Fibroblast of lung (primary cell): ENCODE results near the gene GRIN2A. TPM values are rescaled to one million over a fixed set of nuclear protein-coding genes. Genes with fewer than 3 reads are reported as not detected.
A peak's percentile ranks its signal among the peaks of the same experiment; 100 is the strongest.

Experiments
- DNase-seq, 2 donors: peaks; one replicate each; pipeline versions ENCODE4 v3.0.0 to v3.0.0-alpha.2; 2010; ENCODE audit warnings: low read depth in 2 of 2
- H2AFZ ChIP-seq: 2 replicates; pipeline ENCODE4 v1.5.1; 2012; ENCODE audit warnings: low read length, control low read depth, inconsistent platforms
- H3K27ac ChIP-seq: 2 replicates; pipeline ENCODE4 v1.5.1; 2011; ENCODE audit warnings: low read length, control low read depth; ENCODE audit not compliant: insufficient read depth
- H3K27me3 ChIP-seq: 2 replicates; pipeline ENCODE4 v1.5.1; 2011; ENCODE audit warnings: mild to moderate bottlenecking, low read length; ENCODE audit not compliant: control insufficient read depth, insufficient read depth
- H3K36me3 ChIP-seq: 2 replicates; pipeline ENCODE4 v1.5.1; 2011; ENCODE audit warnings: low read length; ENCODE audit not compliant: control insufficient read depth, insufficient read depth
- H3K4me1 ChIP-seq: 2 replicates; pipeline ENCODE4 v1.5.1; 2011; ENCODE audit warnings: low read length; ENCODE audit not compliant: control insufficient read depth, insufficient read depth; ENCODE audit errors: extremely low read depth
- H3K4me2 ChIP-seq: 2 replicates; pipeline ENCODE4 v1.5.1; 2011; ENCODE audit warnings: low read length, control low read depth; ENCODE audit not compliant: insufficient read depth; ENCODE audit errors: extremely low read depth
- H3K4me3 ChIP-seq, 4 experiments: fragments of 200-600 bp in 1 of 4; sonication (generic) in 1 of 4; replicated peaks in 1 of 4; 2 replicates each; pipeline ENCODE4 v1.5.1; 2011 to 2016; ENCODE audit warnings: low read length in 4 of 4, low read depth in 3 of 4, mild to moderate bottlenecking in 3 of 4, control low read depth in 2 of 4, inconsistent platforms in 1 of 4, mixed read lengths in 1 of 4; ENCODE audit not compliant: insufficient read depth in 1 of 4; ENCODE audit errors: control extremely low read depth in 1 of 4
- H3K79me2 ChIP-seq: 2 replicates; pipeline ENCODE4 v1.5.1; 2012; ENCODE audit warnings: mild to moderate bottlenecking, low read length, inconsistent platforms; ENCODE audit not compliant: control insufficient read depth, insufficient read depth
- H3K9ac ChIP-seq: 2 replicates; pipeline ENCODE4 v1.5.1; 2011; ENCODE audit warnings: mild to moderate bottlenecking, low read length, control low read depth; ENCODE audit not compliant: insufficient read depth
- H3K9me3 ChIP-seq: 2 replicates; pipeline ENCODE4 v1.5.1; 2012; ENCODE audit warnings: low read depth, low read length; ENCODE audit not compliant: control insufficient read depth, insufficient read depth
- H4K20me1 ChIP-seq: 2 replicates; pipeline ENCODE4 v1.5.1; 2011; ENCODE audit warnings: low read length; ENCODE audit not compliant: control insufficient read depth, insufficient read depth; ENCODE audit errors: extremely low read depth
- EZH2 ChIP-seq: IDR thresholded peaks from 2 replicates; pipeline ENCODE4 v1.5.1; 2012; ENCODE audit warnings: low read length, control low read depth, mild to moderate bottlenecking; ENCODE audit errors: missing control alignments
- polyA plus RNA-seq, 2 donors: library from polyadenylated mRNA; depleted of rRNA in 1 of 2; stranded (reverse) in 1 of 2; unstranded in 1 of 2; fragments of >200 nt; gene quantifications; 2 replicates each; pipeline ENCODE4 v1.2.1, GENCODE V29; 2011 to 2012; ENCODE audit warnings: missing spikeins in 1 of 2
- total RNA-seq: library from RNA; depleted of rRNA; stranded (reverse); fragments of >200 nt; gene quantifications from 2 replicates; pipeline ENCODE4 v1.2.1, GENCODE V29; 2014
- TF ChIP-seq, protein P1 (sequence below), 2 donors: IDR thresholded peaks in 1 of 2; conservative IDR thresholded peaks in 1 of 2; 1 replicate in 1 of 2; 2 replicates in 1 of 2; pipeline ENCODE4 v1.5.1; 2011 to 2012; ENCODE audit warnings: low read length in 2 of 2, control low read depth in 1 of 2, inconsistent platforms in 1 of 2, low read depth in 1 of 2, mild to moderate bottlenecking in 1 of 2

Gene GRIN2A
- total and polyA plus RNA-seq, 2 donors (not counting 1 experiment from before 2014, with no cell fraction given): 0.15 to 0.33 TPM

DNA sequence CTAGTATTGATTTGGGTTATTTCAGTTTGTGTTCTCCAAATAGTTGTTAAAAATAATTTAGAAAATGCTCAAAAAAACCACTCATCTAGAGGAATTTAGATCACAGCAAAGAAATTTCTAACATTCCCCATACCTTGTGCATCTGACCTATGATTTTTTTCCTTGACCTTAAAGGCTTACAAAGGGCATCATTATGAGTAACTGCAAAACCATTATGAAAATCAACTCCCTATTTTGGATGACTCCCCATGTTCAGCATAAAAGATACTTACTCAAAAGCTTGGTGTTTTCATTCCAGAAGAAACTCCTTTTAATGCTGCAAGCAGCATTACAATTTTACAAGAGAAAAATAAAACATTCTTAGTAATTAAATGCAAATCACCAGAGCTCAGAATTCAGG, 83.2 kb downstream of the GRIN2A start:
- peak overlapping the region; percentile 15 for H3K27ac ChIP-seq
- H3K4me2 ChIP-seq: no peak overlapping the region
- TF ChIP-seq, protein P1, sequence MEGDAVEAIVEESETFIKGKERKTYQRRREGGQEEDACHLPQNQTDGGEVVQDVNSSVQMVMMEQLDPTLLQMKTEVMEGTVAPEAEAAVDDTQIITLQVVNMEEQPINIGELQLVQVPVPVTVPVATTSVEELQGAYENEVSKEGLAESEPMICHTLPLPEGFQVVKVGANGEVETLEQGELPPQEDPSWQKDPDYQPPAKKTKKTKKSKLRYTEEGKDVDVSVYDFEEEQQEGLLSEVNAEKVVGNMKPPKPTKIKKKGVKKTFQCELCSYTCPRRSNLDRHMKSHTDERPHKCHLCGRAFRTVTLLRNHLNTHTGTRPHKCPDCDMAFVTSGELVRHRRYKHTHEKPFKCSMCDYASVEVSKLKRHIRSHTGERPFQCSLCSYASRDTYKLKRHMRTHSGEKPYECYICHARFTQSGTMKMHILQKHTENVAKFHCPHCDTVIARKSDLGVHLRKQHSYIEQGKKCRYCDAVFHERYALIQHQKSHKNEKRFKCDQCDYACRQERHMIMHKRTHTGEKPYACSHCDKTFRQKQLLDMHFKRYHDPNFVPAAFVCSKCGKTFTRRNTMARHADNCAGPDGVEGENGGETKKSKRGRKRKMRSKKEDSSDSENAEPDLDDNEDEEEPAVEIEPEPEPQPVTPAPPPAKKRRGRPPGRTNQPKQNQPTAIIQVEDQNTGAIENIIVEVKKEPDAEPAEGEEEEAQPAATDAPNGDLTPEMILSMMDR (conservative IDR thresholded peaks at IDR 0.05 in 1 of 2, IDR thresholded peaks at IDR 0.05 in 1 of 2; ENCODE audit: low read depth in 1 of 2, low read length in 2 of 2): no peak
- no peak for TF ChIP-seq EZH2
- H3K79me2 ChIP-seq: no peaks in the 10 kb centered on the region
- no peaks in the 10 kb centered on the region for H3K36me3 ChIP-seq
- no peak overlapping the region for H2AFZ ChIP-seq
- H3K27me3 ChIP-seq: no peaks in the 10 kb centered on the region
- no peak overlapping the region for H3K4me3 ChIP-seq
- H3K9me3 ChIP-seq: no peaks in the 10 kb centered on the region
- H4K20me1 ChIP-seq: no peaks in the 10 kb centered on the region
- peak in 1 of 2 donors; percentile 67 for DNase-seq
- H3K9ac ChIP-seq: no peak overlapping the region
- H3K4me1 ChIP-seq: peaks cover 2% of the 10 kb centered on the region

DNA sequence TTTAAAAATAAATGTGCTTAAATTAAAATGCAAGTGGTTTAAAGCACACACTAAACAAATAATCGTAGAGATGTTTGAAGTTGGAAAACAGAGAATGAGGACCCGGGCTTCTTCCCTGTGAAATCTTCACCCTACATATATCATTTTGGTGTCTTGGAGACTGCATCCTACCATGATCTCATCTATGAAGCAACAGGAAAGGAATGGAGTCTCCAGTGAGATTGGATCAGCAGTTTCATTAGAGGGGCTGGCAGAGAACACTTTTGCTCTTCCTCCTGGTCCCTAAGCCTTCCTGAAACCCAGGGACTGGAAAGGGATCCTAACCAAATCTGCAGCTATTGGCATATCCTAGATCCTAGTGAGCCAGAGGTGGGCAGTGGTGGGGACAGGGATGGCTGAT, 85.0 kb downstream of the GRIN2A start:
- Histone ChIP-seq H3K36me3 (no peaks in the 10 kb centered on the region), H3K4me1 (no peaks in the 10 kb centered on the region), H3K27me3 (no peaks in the 10 kb centered on the region), H3K9me3 (no peaks in the 10 kb centered on the region), H3K9ac (no peak overlapping the region), H3K79me2 (no peaks in the 10 kb centered on the region), H3K4me2 (no peak overlapping the region), H3K4me3 (no peak overlapping the region), H4K20me1 (no peaks in the 10 kb centered on the region), H2AFZ (no peak overlapping the region), H3K27ac (no peak overlapping the region)
- peak in 1 of 2 donors; percentile 54 for DNase-seq
- no peak for TF ChIP-seq EZH2
- TF ChIP-seq, protein P1 (conservative IDR thresholded peaks at IDR 0.05 in 1 of 2, IDR thresholded peaks at IDR 0.05 in 1 of 2; ENCODE audit: low read depth in 1 of 2, low read length in 2 of 2): no peak

DNA sequence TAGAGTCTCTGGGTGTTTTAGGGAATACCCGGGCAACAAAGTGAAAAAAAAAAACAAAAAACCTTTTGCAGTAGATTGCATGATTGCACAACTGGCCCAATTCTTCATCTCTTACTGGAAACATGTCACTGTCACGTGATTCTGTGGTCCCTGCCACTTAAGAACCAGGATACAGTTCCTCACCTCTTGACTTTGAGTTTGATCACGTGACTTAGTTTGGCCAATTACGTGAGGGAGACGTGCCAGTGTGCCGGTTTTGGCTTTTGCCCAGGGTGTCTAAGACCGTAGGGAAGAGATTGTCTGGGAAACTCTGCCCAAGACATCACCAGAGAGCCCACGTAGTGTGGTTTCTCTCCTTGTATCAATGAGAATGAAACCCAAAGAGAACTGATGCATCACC, 88.7 kb downstream of the GRIN2A start:
- Histone ChIP-seq H3K9me3 (no peaks in the 10 kb centered on the region), H3K9ac (no peak overlapping the region), H2AFZ (no peak overlapping the region), H3K27me3 (no peaks in the 10 kb centered on the region), H3K4me2 (no peak overlapping the region), H3K36me3 (no peaks in the 10 kb centered on the region), H3K4me3 (no peak overlapping the region), H3K27ac (no peak overlapping the region), H3K79me2 (no peaks in the 10 kb centered on the region), H3K4me1 (no peaks in the 10 kb centered on the region), H4K20me1 (no peaks in the 10 kb centered on the region)
- TF ChIP-seq, protein P1 (conservative IDR thresholded peaks at IDR 0.05 in 1 of 2, IDR thresholded peaks at IDR 0.05 in 1 of 2; ENCODE audit: low read depth in 1 of 2, low read length in 2 of 2): no peak
- no peak for TF ChIP-seq EZH2
- DNase-seq: no peak
